Hepatocyte (in vitro differentiated cells): ENCODE data around the gene CENPT. TPM values are rescaled to one million over a fixed set of nuclear protein-coding genes. Genes with fewer than 3 reads are reported as not detected.

Source experiments
- DNase-seq: peaks from one replicate; pipeline ENCODE4 v3.0.0-alpha.2; 2016; ENCODE audit warnings: low spot score
- H2AFZ ChIP-seq: fragments of 200-600 bp; sonication (generic); 2 replicates; pipeline ENCODE4 v1.6.0; 2016; ENCODE audit warnings: antibody characterized with exemption, mild to moderate bottlenecking
- H3K27ac ChIP-seq: fragments of 200-600 bp; sonication (generic); 2 replicates; pipeline ENCODE4 v1.5.1; 2016; ENCODE audit warnings: mild to moderate bottlenecking
- H3K27me3 ChIP-seq: fragments of 200-600 bp; sonication (generic); 2 replicates; pipeline ENCODE4 v1.6.1; 2016
- H3K36me3 ChIP-seq: fragments of 200-600 bp; sonication (generic); replicated peaks from 2 replicates; pipeline ENCODE4 v1.5.1; 2016; ENCODE audit warnings: low read depth; ENCODE audit not compliant: insufficient read depth
- H3K4me1 ChIP-seq: fragments of 200-600 bp; sonication (generic); 2 replicates; pipeline ENCODE4 v1.5.1; 2016; ENCODE audit warnings: mild to moderate bottlenecking, moderate library complexity; ENCODE audit not compliant: insufficient read depth
- H3K4me2 ChIP-seq: fragments of 200-600 bp; sonication (generic); 2 replicates; pipeline ENCODE4 v1.6.0; 2016
- H3K4me3 ChIP-seq: fragments of 200-600 bp; sonication (generic); 2 replicates; pipeline ENCODE4 v1.5.1; 2016; ENCODE audit warnings: mild to moderate bottlenecking
- H3K79me2 ChIP-seq: fragments of 200-600 bp; sonication (generic); 2 replicates; pipeline ENCODE4 v1.6.0; 2017; ENCODE audit warnings: mild to moderate bottlenecking
- H3K9me2 ChIP-seq: fragments of 200-600 bp; sonication (generic); replicated peaks from 2 replicates; pipeline ENCODE4 v1.6.0; 2017; ENCODE audit warnings: mild to moderate bottlenecking; ENCODE audit not compliant: insufficient read depth
- H3K9me3 ChIP-seq: fragments of 200-600 bp; sonication (generic); 2 replicates; pipeline ENCODE4 v1.5.1; 2016; ENCODE audit warnings: low read depth, mild to moderate bottlenecking
- H4K20me1 ChIP-seq: fragments of 200-600 bp; sonication (generic); 2 replicates; pipeline ENCODE4 v1.6.0; 2016; ENCODE audit warnings: mild to moderate bottlenecking; ENCODE audit not compliant: insufficient read depth, poor library complexity, severe bottlenecking
- EZH2 ChIP-seq: fragments of 200-600 bp; sonication (generic); IDR thresholded peaks from 2 replicates; pipeline ENCODE4 v1.6.1; 2016; ENCODE audit warnings: antibody characterized with exemption, mild to moderate bottlenecking, borderline replicate concordance
- EZH2phosphoT487 ChIP-seq: fragments of 200-600 bp; sonication (generic); IDR thresholded peaks from one replicate; pipeline ENCODE4 v1.6.1; 2018; ENCODE audit warnings: antibody characterized with exemption, mild to moderate bottlenecking, low read depth, moderate library complexity; ENCODE audit not compliant: unreplicated experiment, severe bottlenecking
- whole genome bisulfite sequencing: methylation state at CpG from one replicate; pipeline ENCODE4 v1.1.6; 2016; ENCODE audit warnings: low lambda C conversion rate; ENCODE audit errors: missing lambda C conversion rate; 5-methylcytosine and 5-hydroxymethylcytosine counted together
- polyA plus RNA-seq: library from polyadenylated mRNA; unstranded; fragments of >200 nt; fragmentation: Nextera tagmentation; extraction: Ambion mirVana; gene quantifications from 2 replicates; pipeline ENCODE4 v1.2.1, GENCODE V29; 2016
- total RNA-seq: library from RNA; depleted of rRNA; stranded (reverse); fragments of >200 nt; gene quantifications from 2 replicates; pipeline ENCODE4 v1.2.3, GENCODE V29; 2014
- TF ChIP-seq, protein P1 (sequence below): fragments of 200-600 bp; sonication (generic); IDR thresholded peaks from 2 replicates; pipeline ENCODE4 v1.5.1; 2016; ENCODE audit warnings: antibody characterized with exemption, mild to moderate bottlenecking; ENCODE audit not compliant: poor library complexity

Gene CENPT
- total and polyA plus RNA-seq, 2 experiments from 2014 or later, result 38.1 to 84.0 TPM

DNA sequence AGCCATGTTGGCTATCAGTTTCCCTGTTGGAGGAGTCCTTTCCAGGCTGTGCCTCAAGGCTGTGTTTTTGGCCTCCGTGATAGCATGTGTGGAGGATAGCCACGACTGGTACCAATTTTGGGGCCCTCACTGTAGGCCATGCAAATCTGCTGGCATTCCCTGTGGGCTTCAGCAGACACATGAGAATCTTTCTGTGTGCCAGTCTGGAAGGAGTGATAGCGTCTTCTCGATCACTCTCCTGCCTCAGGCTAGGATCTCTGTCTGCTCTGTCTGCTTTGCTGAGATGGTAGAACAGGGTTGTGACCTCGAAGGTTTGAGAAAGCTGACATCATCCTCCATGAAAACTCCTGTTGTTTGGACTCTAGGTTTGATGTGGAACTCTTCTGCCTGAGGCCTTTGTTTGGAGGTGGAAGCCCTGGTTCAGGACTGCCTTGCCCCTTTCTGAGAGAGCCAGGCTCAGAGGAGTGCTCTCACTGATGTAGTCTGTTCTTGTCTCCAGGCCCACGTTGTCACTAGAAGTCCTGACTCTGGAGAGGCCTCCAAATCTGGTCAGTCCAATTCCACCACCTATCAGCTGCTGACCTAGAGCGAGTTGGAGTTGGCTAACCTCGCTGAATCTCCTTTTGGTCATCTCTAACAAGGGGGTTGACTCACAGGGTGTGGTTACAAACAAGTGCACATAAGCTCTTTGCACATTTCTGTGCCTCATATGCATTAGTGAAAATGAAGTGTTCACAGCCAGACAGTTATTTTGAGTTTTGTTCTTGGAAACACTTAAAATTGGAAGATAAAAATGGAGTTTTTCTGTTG, 13.3 kb upstream of the CENPT start:
- no peak for DNase-seq

DNA sequence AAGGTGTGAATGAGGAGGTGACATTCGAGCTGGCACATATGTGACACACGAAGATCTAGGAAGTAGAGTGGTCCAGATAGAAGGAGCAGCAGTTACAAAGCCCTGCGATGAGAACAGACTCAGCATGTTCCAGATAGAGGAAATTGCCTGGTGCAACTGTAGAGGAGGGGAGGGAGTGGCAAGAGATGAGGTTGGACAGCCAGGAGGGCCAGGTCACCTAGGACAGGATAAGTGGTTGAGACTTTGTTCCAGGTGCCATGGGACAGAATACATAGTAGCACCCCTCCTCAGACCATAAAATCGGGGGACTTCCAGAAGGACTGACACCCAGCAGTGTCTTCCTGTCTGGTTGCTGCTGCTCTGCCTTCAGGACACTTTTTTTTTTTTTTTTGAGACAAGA, 11.0 kb upstream of the CENPT start:
- Histone ChIP-seq H2AFZ (no peak overlapping the region), H3K27me3 (no peaks in the 10 kb centered on the region), H3K27ac (peak overlapping the region; percentile 97), H3K4me1 (peaks cover 25% of the 10 kb centered on the region), H3K79me2 (peaks cover 95% of the 10 kb centered on the region), H4K20me1 (peaks cover 87% of the 10 kb centered on the region), H3K36me3 (no peaks in the 10 kb centered on the region), H3K4me2 (peak overlapping the region; percentile 49), H3K4me3 (no peak overlapping the region), H3K9me2 (no peaks in the 10 kb centered on the region), H3K9me3 (no peaks in the 10 kb centered on the region)
- peak; percentile 44 for DNase-seq
- 85% methylated on average over 4 of the region's 4 CpGs for WGBS
- TF ChIP-seq, protein P1, sequence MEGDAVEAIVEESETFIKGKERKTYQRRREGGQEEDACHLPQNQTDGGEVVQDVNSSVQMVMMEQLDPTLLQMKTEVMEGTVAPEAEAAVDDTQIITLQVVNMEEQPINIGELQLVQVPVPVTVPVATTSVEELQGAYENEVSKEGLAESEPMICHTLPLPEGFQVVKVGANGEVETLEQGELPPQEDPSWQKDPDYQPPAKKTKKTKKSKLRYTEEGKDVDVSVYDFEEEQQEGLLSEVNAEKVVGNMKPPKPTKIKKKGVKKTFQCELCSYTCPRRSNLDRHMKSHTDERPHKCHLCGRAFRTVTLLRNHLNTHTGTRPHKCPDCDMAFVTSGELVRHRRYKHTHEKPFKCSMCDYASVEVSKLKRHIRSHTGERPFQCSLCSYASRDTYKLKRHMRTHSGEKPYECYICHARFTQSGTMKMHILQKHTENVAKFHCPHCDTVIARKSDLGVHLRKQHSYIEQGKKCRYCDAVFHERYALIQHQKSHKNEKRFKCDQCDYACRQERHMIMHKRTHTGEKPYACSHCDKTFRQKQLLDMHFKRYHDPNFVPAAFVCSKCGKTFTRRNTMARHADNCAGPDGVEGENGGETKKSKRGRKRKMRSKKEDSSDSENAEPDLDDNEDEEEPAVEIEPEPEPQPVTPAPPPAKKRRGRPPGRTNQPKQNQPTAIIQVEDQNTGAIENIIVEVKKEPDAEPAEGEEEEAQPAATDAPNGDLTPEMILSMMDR, result no peak
- TF ChIP-seq EZH2 (no peak), EZH2phosphoT487 (no peak)

More for the DNA sequence above, 13.3 kb upstream of the CENPT start:
- Histone ChIP-seq H3K4me2 (no peak overlapping the region), H3K36me3 (no peaks in the 10 kb centered on the region), H3K4me1 (peaks cover 19% of the 10 kb centered on the region), H3K79me2 (peaks cover 92% of the 10 kb centered on the region), H2AFZ (no peak overlapping the region), H3K9me3 (no peaks in the 10 kb centered on the region), H3K27me3 (no peaks in the 10 kb centered on the region), H3K4me3 (no peak overlapping the region), H3K27ac (peak overlapping the region; percentile 46), H3K9me2 (no peaks in the 10 kb centered on the region), H4K20me1 (peaks cover 73% of the 10 kb centered on the region)
- 89% methylated on average over 8 of the region's 8 CpGs for WGBS
- TF ChIP-seq EZH2phosphoT487 (no peak), EZH2 (no peak)
- TF ChIP-seq, protein P1, result no peak

DNA sequence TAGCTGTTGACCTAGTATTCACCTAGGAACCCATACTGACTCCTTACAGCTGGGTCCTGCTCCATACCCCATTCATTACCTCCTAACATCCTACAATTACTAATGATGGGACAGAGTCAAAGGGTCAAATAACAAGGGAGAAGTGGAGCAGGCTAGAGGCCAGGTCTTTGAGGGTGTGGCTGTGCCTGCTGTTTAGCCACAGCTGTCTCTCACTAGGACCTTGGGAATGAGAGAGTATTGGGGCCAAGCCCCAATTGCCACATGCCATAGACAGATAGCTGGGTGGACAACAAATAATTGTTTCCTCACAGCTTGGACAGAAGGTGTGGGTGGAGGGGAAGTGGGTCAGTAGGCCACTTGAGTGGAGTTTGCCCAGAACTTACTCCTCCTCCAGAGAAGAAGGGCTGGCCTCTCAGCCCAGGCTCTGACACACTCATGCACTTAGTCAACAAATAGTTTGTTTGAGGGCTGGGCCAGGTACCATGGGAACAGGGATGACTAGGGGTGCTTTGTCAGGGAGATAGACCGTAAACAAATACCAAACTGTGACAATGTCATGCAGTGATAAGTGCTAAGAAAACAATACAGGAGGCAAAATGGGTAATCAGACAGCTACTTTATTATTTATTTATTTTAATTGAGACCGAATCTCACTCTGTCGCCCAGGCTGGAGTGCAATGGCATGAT, 10.2 kb upstream of the CENPT start:
- Histone ChIP-seq H3K27ac (peak overlapping the region; percentile 97), H3K4me1 (peaks cover 25% of the 10 kb centered on the region), H2AFZ (no peak overlapping the region), H3K9me2 (no peaks in the 10 kb centered on the region), H3K4me2 (peak overlapping the region; percentile 52), H3K27me3 (no peaks in the 10 kb centered on the region), H3K9me3 (no peaks in the 10 kb centered on the region), H3K79me2 (peaks cover 95% of the 10 kb centered on the region), H3K4me3 (no peak overlapping the region), H3K36me3 (no peaks in the 10 kb centered on the region), H4K20me1 (peaks cover 87% of the 10 kb centered on the region)
- DNase-seq, result peak; percentile 91
- 42% methylated on average over 3 of the region's 3 CpGs for WGBS
- TF ChIP-seq EZH2 (no peak), EZH2phosphoT487 (no peak)
- TF ChIP-seq, protein P1, result no peak
